ENCODE measurements around the gene PITX1. TPM values are rescaled to one million over a fixed set of nuclear protein-coding genes. Genes with fewer than 3 reads are reported as not detected.

The PITX1 gene
- polyA plus RNA-seq, 1 donor = 19.6 TPM

GRCh38 chr5:135072387-135073281, 38.6 kb upstream of the PITX1 start:
- Histone ChIP-seq H3K27me3 (ENCODE audit: control insufficient read depth, insufficient read depth, low read length) (no peaks in the 10 kb centered on the region), H3K27ac (ENCODE audit: low read length) (no peak overlapping the region), H3K4me3 (ENCODE audit: low read length) (no peak overlapping the region), H3K36me3 (ENCODE audit: control insufficient read depth, insufficient read depth, low read length) (no peaks in the 10 kb centered on the region), H3K9me3 (ENCODE audit: control insufficient read depth, low read depth, low read length) (no peaks in the 10 kb centered on the region), H3K4me1 (ENCODE audit: control insufficient read depth, insufficient read depth, low read length) (no peaks in the 10 kb centered on the region)
- no peak for DNase-seq
- WGBS (ENCODE audit: insufficient coverage, low lambda C conversion rate) = 100% methylated on average over 1 of the region's 13 CpGs

- no peaks in the 10 kb centered on the region for H3K4me1 ChIP-seq (ENCODE audit: control insufficient read depth, insufficient read depth, low read length)
- no peak overlapping the region for H3K27ac ChIP-seq (ENCODE audit: low read length)
- H3K4me3 ChIP-seq (ENCODE audit: low read length) = no peak overlapping the region
- H3K36me3 ChIP-seq (ENCODE audit: control insufficient read depth, insufficient read depth, low read length) = no peaks in the 10 kb centered on the region
- H3K9me3 ChIP-seq (ENCODE audit: control insufficient read depth, low read depth, low read length) = no peaks in the 10 kb centered on the region
- DNase-seq = no peak
- no peaks in the 10 kb centered on the region for H3K27me3 ChIP-seq (ENCODE audit: control insufficient read depth, insufficient read depth, low read length)
- no CpG with 5 or more reads among the region's 6 CpGs for WGBS (ENCODE audit: insufficient coverage, low lambda C conversion rate)
Observed at GRCh38 chr5:135071311-135071710, 37.3 kb upstream of the PITX1 start.

GRCh38 chr5:135069895-135070657, 36.0 kb upstream of the PITX1 start:
- Histone ChIP-seq H3K27ac (ENCODE audit: low read length) (no peak overlapping the region), H3K9me3 (ENCODE audit: control insufficient read depth, low read depth, low read length) (no peaks in the 10 kb centered on the region), H3K27me3 (ENCODE audit: control insufficient read depth, insufficient read depth, low read length) (no peaks in the 10 kb centered on the region), H3K36me3 (ENCODE audit: control insufficient read depth, insufficient read depth, low read length) (no peaks in the 10 kb centered on the region), H3K4me1 (ENCODE audit: control insufficient read depth, insufficient read depth, low read length) (no peaks in the 10 kb centered on the region), H3K4me3 (ENCODE audit: low read length) (no peak overlapping the region)
- no CpG with 5 or more reads among the region's 19 CpGs for WGBS (ENCODE audit: insufficient coverage, low lambda C conversion rate)
- no peak for DNase-seq

- H3K4me1 ChIP-seq (ENCODE audit: control insufficient read depth, insufficient read depth, low read length) = no peaks in the 10 kb centered on the region
- no peak overlapping the region for H3K27ac ChIP-seq (ENCODE audit: low read length)
- WGBS (ENCODE audit: insufficient coverage, low lambda C conversion rate) = no CpG with 5 or more reads among the region's 15 CpGs
- H3K4me3 ChIP-seq (ENCODE audit: low read length) = no peak overlapping the region
- DNase-seq = no peak
- no peaks in the 10 kb centered on the region for H3K9me3 ChIP-seq (ENCODE audit: control insufficient read depth, low read depth, low read length)
- no peaks in the 10 kb centered on the region for H3K27me3 ChIP-seq (ENCODE audit: control insufficient read depth, insufficient read depth, low read length)
- no peaks in the 10 kb centered on the region for H3K36me3 ChIP-seq (ENCODE audit: control insufficient read depth, insufficient read depth, low read length)
Observed at GRCh38 chr5:135069016-135069770, 35.2 kb upstream of the PITX1 start.

GRCh38 chr5:135067587-135067986, 33.6 kb upstream of the PITX1 start:
- Histone ChIP-seq H3K9me3 (ENCODE audit: control insufficient read depth, low read depth, low read length) (no peaks in the 10 kb centered on the region), H3K4me1 (ENCODE audit: control insufficient read depth, insufficient read depth, low read length) (no peaks in the 10 kb centered on the region), H3K27me3 (ENCODE audit: control insufficient read depth, insufficient read depth, low read length) (no peaks in the 10 kb centered on the region), H3K4me3 (ENCODE audit: low read length) (no peak overlapping the region), H3K27ac (ENCODE audit: low read length) (no peak overlapping the region), H3K36me3 (ENCODE audit: control insufficient read depth, insufficient read depth, low read length) (no peaks in the 10 kb centered on the region)
- DNase-seq = no peak
- no CpG with 5 or more reads among the region's 9 CpGs for WGBS (ENCODE audit: insufficient coverage, low lambda C conversion rate)

- Histone ChIP-seq H3K4me1 (ENCODE audit: control insufficient read depth, insufficient read depth, low read length) (no peaks in the 10 kb centered on the region), H3K36me3 (ENCODE audit: control insufficient read depth, insufficient read depth, low read length) (no peaks in the 10 kb centered on the region), H3K4me3 (ENCODE audit: low read length) (no peak overlapping the region), H3K9me3 (ENCODE audit: control insufficient read depth, low read depth, low read length) (no peaks in the 10 kb centered on the region), H3K27me3 (ENCODE audit: control insufficient read depth, insufficient read depth, low read length) (no peaks in the 10 kb centered on the region), H3K27ac (ENCODE audit: low read length) (no peak overlapping the region)
- DNase-seq = no peak
- no CpG with 5 or more reads among the region's 5 CpGs for WGBS (ENCODE audit: insufficient coverage, low lambda C conversion rate)
Observed at GRCh38 chr5:135066781-135067180, 32.8 kb upstream of the PITX1 start.

- H3K27ac ChIP-seq (ENCODE audit: low read length) = no peak overlapping the region
- H3K4me1 ChIP-seq (ENCODE audit: control insufficient read depth, insufficient read depth, low read length) = no peaks in the 10 kb centered on the region
- no peak for DNase-seq
- H3K9me3 ChIP-seq (ENCODE audit: control insufficient read depth, low read depth, low read length) = no peaks in the 10 kb centered on the region
- no peaks in the 10 kb centered on the region for H3K27me3 ChIP-seq (ENCODE audit: control insufficient read depth, insufficient read depth, low read length)
- 80% methylated on average over 1 of the region's 16 CpGs for WGBS (ENCODE audit: insufficient coverage, low lambda C conversion rate)
- H3K36me3 ChIP-seq (ENCODE audit: control insufficient read depth, insufficient read depth, low read length) = no peaks in the 10 kb centered on the region
- no peak overlapping the region for H3K4me3 ChIP-seq (ENCODE audit: low read length)
Observed at GRCh38 chr5:135065306-135066265, 31.6 kb upstream of the PITX1 start.

- no peak for DNase-seq
- Histone ChIP-seq H3K27ac (ENCODE audit: low read length) (no peak overlapping the region), H3K36me3 (ENCODE audit: control insufficient read depth, insufficient read depth, low read length) (no peaks in the 10 kb centered on the region), H3K9me3 (ENCODE audit: control insufficient read depth, low read depth, low read length) (no peaks in the 10 kb centered on the region), H3K27me3 (ENCODE audit: control insufficient read depth, insufficient read depth, low read length) (no peaks in the 10 kb centered on the region), H3K4me3 (ENCODE audit: low read length) (no peak overlapping the region), H3K4me1 (ENCODE audit: control insufficient read depth, insufficient read depth, low read length) (no peaks in the 10 kb centered on the region)
- WGBS (ENCODE audit: insufficient coverage, low lambda C conversion rate) = no CpG with 5 or more reads among the region's 4 CpGs
Observed at GRCh38 chr5:135064235-135064570, 30.2 kb upstream of the PITX1 start.

- Histone ChIP-seq H3K4me1 (ENCODE audit: control insufficient read depth, insufficient read depth, low read length) (no peaks in the 10 kb centered on the region), H3K36me3 (ENCODE audit: control insufficient read depth, insufficient read depth, low read length) (no peaks in the 10 kb centered on the region), H3K27me3 (ENCODE audit: control insufficient read depth, insufficient read depth, low read length) (no peaks in the 10 kb centered on the region), H3K4me3 (ENCODE audit: low read length) (no peak overlapping the region), H3K9me3 (ENCODE audit: control insufficient read depth, low read depth, low read length) (no peaks in the 10 kb centered on the region), H3K27ac (ENCODE audit: low read length) (no peak overlapping the region)
- no peak for DNase-seq
- no CpG with 5 or more reads among the region's 14 CpGs for WGBS (ENCODE audit: insufficient coverage, low lambda C conversion rate)
Observed at GRCh38 chr5:135063511-135064234, 29.6 kb upstream of the PITX1 start.
